DLD1 (cell line): ENCODE results near the gene KRTAP10-5.
"Not testable (repeated sequence)": the region's sequence is repeated elsewhere in the genome, so short reads cannot be mapped to it uniquely, and the experiment has no call there.

ENCODE experiments used
- in situ Hi-C: cut with HindIII; loops from 2 replicates; pipeline ENCODE4 v1.10.0; 2017; ENCODE audit warnings: low sequenced_read_pairs

KRTAP10-5 gene

DNA sequence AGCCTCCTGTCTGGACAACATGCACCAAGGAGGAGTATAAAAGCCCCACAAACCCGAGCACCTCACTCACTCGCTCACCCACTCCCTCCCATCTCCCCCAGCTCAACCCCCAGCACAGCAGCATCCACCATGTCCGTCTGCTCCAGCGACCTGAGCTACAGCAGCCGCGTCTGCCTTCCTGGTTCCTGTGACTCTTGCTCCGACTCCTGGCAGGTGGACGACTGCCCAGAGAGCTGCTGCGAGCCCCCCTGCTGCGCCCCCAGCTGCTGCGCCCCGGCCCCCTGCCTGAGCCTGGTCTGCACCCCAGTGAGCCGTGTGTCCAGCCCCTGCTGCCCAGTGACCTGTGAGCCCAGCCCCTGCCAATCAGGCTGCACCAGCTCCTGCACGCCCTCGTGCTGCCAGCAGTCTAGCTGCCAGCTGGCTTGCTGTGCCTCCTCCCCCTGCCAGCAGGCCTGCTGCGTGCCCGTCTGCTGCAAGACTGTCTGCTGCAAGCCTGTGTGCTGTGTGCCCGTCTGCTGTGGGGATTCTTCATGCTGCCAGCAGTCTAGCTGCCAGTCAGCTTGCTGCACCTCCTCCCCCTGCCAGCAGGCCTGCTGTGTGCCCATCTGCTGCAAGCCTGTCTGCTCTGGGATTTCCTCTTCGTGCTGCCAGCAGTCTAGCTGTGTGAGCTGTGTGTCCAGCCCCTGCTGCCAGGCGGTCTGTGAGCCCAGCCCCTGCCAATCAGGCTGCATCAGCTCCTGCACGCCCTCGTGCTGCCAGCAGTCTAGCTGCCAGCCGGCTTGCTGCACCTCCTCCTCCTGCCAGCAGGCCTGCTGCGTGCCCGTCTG lies 6.6 kb downstream of the KRTAP10-5 start, which contains the start of gene KRTAP10-4:
KRTAP10-4 (plus strand) TSS at position 100 of the 827 bp plus-strand sequence; CDS start at position 130, 30 bp downstream.
- in situ Hi-C loops = not testable (repeated sequence)

DNA sequence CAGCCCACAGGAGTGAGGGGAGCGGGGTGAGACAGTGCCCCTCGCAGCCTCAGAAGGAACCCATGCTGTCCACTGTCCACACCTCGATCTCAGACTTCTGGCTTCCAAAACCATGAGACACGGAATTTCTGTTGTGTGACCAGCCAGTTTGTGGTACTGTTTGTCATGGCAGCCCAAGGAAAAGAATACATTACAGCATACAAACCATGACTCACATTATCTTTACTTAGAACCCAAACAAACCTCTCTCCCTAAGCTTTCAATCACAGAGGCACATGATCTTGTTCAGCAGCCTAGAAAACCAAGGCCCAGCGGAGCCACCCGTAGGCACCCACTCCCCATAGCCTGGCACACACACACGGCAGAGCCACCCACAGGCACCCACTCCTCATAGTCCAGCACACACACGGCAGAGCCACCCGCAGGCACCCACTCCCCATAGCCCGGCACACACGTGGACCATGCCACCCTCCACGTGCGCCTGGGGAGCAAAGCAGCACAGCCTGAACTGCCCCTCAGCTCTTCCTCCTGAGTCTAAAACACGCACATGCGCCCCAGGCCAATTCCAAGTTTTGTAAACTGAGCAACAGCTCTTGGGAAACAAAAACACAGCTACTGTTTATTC lies 7.3 kb downstream of the KRTAP10-5 start:
- in situ Hi-C loops = no loop called here

DNA sequence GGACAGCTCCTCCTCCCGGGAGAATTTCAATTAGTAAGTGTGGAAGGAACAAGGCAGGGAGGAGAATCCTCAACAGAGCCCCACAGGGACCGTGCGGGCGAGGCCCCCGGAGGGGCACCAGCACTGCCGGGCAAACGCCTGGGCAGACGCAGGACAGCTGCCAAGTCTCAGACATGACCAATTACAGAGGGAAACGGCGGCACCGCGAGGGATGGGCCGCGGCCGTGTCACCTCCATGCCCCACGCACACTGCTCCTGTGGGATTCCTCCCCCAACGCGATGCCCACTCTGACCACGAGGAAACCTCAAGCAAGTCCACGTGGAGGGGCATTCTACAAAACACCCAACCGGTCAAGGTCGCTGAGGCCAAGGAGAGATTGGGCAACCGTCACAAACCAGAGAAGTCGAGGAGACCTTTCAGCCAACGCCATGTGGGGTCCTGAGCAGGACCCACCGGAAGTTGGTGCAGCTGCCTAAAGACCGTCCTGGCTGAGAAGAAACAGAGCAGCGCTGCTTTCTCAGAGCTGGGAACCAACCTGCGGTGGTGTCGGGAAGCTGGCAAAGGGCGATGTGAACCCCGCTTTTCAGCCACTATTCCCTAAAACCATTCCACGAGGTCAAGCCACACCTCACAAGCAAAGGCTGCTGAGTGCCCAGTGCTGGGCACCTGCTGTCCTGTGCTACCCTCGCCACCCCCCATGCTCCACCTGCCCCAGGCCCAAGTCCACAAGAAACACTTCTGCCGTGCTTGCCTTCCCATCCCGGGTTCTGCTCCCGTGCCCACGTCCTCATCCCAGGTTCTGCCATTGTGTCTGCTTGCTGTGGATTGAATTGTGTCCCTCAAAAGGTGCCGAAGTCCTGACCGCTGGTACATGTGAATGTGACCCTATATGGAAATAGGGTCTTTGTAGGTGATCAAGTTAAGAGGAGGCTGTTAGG lies 8.3 kb downstream of the KRTAP10-5 start:
- in situ Hi-C loops = no loop called here

DNA sequence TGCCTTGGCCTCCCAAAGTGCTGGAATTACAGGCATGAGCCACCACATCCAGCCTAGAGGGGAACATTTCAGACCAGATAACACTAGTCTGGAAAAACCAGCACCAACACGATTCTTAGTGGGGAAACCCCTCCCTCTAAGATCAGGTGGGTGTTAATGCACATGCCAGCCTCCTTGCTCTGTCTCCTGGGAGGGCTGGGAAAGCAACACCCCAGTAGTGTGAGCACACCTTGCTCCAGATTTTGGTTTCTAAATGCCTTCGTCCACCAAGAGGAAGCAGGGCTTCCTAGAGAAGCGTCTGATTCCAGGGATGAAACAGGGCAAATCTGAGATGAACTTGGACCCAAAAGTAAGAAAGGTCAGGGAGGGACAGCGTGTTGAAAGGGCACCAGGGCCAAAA lies 9.1 kb downstream of the KRTAP10-5 start:
- in situ Hi-C loops = no loop called here

DNA sequence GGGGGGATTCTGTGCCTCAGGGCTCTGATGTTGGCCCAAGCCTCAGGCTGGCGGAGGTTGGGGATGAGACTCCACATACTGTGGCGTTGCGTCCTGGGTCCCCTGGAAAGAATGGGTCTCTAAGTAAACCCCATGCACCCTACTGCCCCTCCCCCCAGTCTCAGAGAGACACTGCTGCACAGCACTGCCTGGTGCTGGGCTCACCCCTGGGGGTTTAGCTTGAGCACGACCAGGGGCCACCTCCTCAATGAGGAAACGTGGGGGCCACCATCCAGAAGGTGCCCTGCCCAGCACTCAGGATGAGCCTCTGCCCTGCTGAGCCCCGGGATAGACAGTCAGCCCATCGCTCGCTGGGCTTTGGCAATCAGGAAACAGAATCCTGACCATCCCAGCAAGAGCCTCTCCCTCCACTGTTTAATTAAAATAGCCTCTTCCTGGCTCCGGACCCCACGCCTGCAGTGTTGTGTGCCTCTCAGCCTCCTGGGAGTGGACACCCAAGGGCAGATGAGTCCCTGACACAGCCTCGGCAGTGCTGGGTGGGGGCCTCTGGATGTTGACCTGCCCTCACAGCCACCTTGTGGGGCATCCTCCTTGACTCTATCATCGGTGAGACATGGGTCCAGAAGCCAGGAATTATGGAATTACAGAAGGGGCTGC lies 10.4 kb downstream of the KRTAP10-5 start:
- in situ Hi-C loops = no loop called here

DNA sequence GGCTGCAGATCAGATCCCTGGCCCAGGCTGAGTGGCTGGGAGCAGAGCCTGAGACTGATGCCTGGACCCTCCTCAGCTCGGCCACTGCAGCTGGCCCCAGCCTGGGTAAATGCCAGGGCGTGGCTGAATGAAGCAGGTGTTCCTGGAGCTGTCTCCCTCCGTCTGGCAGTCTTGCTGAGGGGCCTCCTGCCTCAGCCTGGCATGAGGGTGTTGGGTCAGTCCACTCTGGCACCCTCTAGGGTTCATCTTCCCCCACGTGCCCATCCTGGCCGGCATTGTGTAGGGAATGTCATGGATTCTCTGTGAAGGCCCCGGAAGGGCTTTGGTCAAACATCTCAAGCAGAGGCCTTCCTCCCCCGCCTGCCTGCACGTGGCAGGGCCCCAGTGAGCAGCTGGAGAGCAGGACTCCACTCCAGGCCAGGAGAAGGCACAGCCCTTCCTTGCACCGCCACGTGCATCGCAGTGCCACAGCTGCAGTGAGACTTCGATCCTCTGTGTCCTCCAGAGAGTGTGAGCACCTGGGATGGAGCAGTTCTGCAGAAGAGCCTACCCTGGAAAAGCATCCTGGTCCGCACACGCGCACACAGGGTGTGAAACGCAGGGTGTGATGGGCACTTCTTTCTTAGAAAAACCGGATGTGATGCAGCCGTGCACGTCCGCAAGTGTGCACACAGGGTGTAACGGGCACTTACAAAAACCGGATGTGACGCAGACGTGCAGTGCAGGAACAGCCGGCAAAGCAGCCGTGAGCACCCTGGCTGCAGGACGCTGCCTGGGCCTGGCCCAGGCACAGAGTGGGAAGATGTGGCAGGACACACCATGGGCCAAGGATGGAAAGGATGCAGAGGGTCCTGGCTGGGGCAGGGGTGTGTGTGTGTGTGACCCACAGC lies 11.5 kb downstream of the KRTAP10-5 start:
- in situ Hi-C loops = no loop called here

DNA sequence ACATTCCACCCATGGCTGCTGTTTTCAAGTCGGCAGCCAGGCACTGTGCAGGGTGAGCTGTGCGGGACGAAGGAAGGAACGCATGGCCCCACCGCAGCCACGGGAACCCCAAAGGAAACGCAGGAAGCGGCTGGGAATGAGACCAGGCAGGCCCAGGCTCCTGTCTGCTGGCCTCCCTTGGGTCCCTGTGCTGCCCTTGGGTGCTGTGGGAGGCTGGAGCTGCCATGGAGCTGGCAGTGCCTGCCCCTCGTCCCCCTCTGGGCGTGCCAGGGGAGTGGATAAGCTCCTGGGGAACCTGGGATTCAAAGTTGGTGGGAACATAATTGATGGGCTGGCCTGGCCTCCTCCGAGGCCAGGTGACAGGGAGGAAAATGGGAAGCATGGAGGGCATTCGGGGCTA lies 12.1 kb downstream of the KRTAP10-5 start:
- in situ Hi-C loops = no loop called here

DNA sequence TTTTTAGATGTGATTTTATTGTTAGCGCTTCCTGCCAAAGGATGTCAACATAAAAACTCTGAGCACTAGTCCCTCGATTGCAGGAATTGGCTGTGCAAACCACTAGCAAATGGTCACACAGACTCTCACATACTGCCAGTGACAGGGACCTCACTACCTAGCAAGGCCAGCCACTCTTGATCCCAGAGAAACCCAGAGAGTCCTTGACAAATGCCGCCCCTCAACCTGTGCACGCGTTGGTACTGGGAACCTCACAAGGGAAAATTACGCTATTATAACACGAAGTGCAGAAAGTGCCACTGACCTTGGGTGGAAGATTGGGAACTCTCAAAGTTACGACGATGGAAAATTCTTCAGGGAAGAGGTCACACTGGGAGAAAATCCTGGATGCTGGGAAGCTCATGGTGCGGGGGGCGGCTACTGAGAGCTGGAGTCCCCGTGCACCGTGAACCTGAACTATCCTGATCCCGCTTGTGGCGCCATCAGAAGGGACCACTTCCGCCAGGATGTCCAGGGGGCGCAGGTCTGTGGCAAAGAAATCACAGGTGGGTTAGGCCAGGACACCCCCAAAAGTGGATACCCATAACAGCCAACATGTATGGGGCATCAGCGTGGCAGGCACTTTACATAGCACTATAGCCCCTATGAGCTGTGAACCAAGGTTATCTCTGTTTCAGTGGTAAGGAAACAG lies 12.8 kb downstream of the KRTAP10-5 start:
- in situ Hi-C loops = no loop called here

DNA sequence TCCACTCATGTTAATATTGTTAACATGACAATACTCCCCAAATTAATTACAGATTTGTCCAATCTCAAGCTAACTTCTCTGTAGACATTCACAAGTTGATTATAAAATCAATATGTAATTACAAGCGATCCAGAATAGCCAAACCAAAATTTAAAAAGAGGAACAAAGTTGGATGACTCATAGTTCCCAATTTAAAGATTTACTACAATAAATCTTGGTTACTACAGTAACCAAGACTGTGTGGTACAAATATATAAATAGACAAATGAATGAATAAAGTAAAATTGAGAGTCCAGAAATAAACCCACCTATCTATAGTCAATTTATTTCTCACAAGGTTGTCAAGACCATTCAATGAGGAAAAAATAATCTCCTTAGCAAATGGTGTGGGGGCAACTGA lies 14.0 kb downstream of the KRTAP10-5 start:
- in situ Hi-C loops = no loop called here

DNA sequence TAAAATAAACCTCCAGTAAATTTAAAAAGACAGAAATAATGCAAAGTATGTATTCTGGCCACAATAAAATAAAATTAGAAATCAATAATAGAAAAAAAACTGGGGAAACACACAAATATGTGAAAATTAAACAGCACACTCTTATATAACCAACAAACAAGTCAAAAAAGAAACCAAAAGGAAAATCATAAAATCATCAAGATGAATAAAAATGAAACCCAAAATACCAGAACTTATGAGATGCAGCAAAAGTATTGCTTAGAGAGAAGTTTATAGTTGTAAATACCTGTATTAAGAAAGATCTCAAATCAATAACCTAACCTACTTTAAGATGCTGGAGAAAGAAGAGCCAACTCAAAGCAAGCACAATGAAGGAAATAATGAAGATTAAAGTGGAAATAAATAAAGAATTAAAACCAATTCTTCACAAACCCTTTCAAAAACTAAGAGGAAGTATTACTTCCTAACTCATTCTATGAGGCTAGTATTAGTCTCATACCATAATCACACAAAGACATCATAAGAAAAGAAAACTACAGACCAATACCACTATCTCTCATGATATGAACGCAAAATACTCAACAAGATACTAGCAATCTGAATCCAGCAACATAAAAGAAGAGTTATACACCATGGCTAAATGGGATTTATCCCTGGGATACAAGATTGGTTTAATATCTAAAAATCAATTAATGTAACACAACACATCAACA lies 15.4 kb downstream of the KRTAP10-5 start:
- in situ Hi-C loops = no loop called here

DNA sequence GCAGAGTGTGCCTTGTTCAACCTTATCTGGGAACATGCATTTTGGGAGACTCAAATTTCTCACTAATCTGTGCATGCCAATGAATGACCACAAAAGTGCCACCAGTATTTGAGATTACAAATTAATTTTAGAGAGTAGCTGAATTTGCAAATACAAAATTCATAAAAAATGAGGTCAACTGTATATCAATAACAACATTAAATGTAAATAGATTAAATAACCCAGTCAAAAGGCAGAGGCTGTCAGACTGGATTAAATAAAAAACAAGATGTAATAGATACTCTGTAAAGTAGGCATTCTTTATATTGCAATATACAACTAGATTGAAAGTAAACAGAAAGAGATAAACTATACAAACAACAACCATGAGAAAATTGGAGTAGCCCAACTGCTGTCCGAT lies 16.3 kb downstream of the KRTAP10-5 start:
- in situ Hi-C loops = no loop called here

DNA sequence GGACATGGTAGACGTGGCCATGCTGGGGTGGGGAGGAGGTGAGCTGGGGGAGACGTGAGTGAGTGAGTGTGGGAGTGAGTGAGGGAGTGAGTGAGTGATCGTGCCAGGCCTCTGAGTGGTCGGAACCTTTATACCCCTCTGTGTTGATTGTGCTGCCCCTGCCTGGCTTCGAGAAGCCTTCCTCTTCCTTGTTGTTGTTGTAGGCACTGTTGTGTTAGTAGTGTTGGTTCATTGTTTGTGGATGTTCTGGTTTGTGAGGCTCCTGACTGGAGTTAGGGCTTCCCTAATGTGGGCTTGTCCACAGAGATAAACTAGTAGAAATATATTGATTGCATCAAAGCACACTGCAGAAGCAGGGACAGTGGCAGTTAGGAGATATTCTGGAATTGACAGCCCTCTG lies 21.7 kb downstream of the KRTAP10-5 start, which contains the start of gene KRTAP10-3:
KRTAP10-3 (minus strand) TSS at position 101 of the 400 bp plus-strand sequence; CDS start at position 21, 80 bp downstream.
- in situ Hi-C loops = no loop called here

DNA sequence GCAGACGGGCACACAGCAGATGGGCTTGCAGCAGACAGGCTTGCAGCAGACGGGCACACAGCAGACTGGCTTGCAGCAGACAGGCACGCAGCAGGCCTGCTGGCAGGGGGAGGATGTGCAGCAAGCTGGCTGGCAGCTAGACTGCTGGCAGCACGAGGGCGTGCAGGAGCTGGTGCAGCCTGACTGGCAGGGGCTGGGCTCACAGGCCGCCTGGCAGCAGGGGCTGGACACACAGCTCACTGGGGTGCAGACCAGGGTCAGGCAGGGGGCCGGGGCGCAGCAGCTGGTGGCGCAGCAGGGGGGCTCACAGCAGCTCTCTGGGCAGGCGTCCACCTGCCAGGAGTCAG lies 22.1 kb downstream of the KRTAP10-5 start:
- in situ Hi-C loops = not testable (repeated sequence)

DNA sequence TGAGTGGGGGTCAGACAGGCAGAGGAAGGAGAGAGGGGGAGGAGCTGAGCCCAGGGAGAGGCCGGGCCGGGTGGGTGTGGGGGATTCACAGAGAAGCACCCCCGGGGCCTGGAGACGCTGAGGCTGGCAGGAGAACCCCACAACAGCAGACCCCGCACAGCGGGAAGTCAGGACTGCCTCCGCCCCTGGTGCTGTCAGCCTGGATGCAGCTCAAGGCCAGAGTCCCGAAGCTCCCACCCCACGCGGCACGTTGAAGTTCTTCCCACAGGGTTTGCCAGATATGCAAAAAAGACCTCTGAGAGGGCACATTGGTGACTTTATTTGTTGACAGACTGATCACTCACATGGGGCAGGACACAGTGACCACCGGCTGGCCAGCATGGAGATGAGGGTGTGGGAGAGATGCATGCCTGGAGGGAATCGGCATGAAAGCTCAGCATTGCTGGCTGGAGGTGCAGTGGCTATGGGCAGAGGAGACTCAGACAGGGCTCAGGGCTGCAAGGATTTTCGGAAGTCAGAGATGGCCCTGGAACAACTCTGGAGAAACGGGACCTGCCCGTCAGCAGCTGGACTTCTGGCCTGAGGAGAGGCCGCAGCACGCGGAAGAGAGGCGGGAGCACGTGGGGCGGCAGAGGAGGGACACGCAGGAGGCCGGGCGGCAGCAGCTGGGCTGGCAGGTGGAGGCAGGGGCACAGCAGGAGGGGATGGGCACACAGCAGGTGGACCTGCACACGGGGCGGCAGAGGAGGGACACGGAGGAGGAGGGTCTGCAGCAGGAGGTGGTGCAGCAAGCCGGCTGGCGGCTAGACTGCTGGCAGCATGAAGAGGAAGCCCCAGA lies 22.7 kb downstream of the KRTAP10-5 start:
- in situ Hi-C loops = no loop called here

DNA sequence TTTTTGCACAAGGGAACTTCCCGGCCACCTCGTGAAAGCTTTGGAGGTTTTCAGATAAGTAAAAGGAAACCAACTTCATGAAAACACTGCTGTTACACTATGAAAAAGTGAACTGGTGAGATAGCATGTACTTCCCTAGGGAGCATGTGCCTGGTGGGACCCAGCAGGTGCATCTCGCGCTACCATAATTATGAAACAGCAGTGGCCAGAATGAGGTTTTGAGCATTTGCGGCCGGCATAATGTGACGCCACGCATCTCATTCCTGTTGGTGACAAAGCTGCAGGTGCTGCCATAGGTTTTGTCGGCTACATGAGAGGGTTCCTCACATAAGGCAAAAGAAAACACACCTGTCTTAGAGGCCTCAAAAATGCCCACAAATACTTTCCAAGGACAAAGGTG lies 23.5 kb downstream of the KRTAP10-5 start:
- in situ Hi-C loops = no loop called here

DNA sequence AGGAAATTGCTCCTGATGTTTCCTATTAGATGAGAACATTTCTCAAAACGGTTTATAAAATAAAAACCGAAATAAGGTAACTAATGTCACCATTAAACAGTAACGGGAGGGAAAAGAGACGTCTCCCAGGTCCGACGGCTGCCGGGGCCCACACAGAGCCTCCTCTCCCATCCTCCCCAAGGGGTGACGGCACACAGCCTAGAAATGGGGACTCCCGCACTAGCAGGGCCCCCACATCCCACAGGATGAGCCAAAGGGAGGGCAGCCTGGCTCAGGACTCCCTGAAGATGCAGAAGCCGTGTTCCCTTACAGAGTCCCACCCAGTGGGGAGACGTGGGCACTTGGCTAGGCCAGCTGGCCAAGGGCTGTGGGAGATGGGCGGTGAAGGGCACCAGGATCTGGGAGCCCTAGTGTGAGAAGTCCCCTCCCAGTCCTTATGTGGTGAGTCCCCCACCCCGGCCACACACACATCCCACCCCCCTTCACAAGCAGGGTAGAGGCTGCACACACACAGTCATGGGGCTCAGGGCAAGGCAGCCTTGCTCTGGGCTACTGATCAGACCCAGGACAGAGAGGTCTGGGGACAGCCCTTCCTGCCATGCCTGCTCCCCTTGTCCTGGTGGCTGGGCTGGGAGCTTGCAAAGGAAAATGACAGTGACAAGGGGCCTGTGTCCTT lies 25.1 kb downstream of the KRTAP10-5 start:
- in situ Hi-C loops = no loop called here

DNA sequence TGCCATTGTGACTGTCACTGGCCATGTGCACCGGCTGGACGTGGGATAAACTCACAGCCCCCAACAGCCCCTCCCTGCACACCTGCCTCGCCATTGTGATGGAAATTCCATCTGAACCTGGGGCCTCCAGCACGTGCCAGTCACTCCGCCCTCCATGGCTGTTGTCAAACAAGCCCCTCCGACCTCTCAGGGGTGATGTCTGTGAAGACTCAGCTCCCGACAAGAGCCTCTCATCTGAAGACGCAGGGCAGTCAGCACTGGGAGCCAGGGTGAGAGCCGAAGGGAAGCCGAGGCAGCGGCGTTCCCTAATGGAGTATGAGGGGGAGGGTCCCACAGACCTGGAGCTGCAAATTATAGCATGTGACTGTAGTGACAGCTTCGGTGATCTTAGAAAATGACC lies 27.7 kb downstream of the KRTAP10-5 start:
- in situ Hi-C loops = no loop called here
